GM19328 (cell line): ENCODE measurements around the gene GCNT3.

ENCODE experiments used
- ATAC-seq: cut with Tn5 transposase; IDR thresholded peaks from one replicate; pipeline ENCODE4 v1.9.1; 2021; ENCODE audit warnings: mild to moderate bottlenecking, moderate library complexity; ENCODE audit not compliant: unreplicated experiment

GCNT3 gene

GRCh38 chr15:59611276-59612260 is at the start of gene GCNT3:
Gene GCNT3 (plus strand): TSS chr15:59611783. CDS start chr15:59618239, 6,456 bp downstream.
- ATAC-seq = no peak

- ATAC-seq = no peak
Observed at GRCh38 chr15:59562448-59563186, 49.0 kb upstream of the GCNT3 start.

- ATAC-seq = no peak
Observed at GRCh38 chr15:59565299-59565698, 46.3 kb upstream of the GCNT3 start.

- no peak for ATAC-seq
Observed at GRCh38 chr15:59567324-59567723, 44.3 kb upstream of the GCNT3 start.

GRCh38 chr15:59569477-59569876 is 42.1 kb upstream of the GCNT3 start:
- ATAC-seq = no peak

- ATAC-seq = no peak
Observed at GRCh38 chr15:59570315-59570714, 41.3 kb upstream of the GCNT3 start.

- ATAC-seq = no peak
Observed at GRCh38 chr15:59571606-59572005, 40.0 kb upstream of the GCNT3 start.

GRCh38 chr15:59583088-59583487 is 28.5 kb upstream of the GCNT3 start:
- no peak for ATAC-seq

- ATAC-seq = no peak
Observed at GRCh38 chr15:59587085-59587826, 24.3 kb upstream of the GCNT3 start.

GRCh38 chr15:59590027-59590426 is 21.6 kb upstream of the GCNT3 start:
- no peak for ATAC-seq

- ATAC-seq = no peak
Observed at GRCh38 chr15:59591356-59591755, 20.2 kb upstream of the GCNT3 start.

- no peak for ATAC-seq
Observed at GRCh38 chr15:59594493-59594942, 17.1 kb upstream of the GCNT3 start.

- no peak for ATAC-seq
Observed at GRCh38 chr15:59594991-59595390, 16.6 kb upstream of the GCNT3 start.

- ATAC-seq = no peak
Observed at GRCh38 chr15:59595434-59595915, 16.1 kb upstream of the GCNT3 start.

- no peak for ATAC-seq
Observed at GRCh38 chr15:59596640-59597039, 14.9 kb upstream of the GCNT3 start.

- ATAC-seq = no peak
Observed at GRCh38 chr15:59598461-59598860, 13.1 kb upstream of the GCNT3 start.

- ATAC-seq = no peak
Observed at GRCh38 chr15:59605994-59606393, 5.6 kb upstream of the GCNT3 start.

- no peak for ATAC-seq
Observed at GRCh38 chr15:59609730-59610712, 1.6 kb upstream of the GCNT3 start.

- ATAC-seq = no peak
Observed at GRCh38 chr15:59614153-59614552, 2.6 kb downstream of the GCNT3 start.

- no peak for ATAC-seq
Observed at GRCh38 chr15:59615661-59616060, 4.1 kb downstream of the GCNT3 start.
